Parathyroid adenoma (tissue), 2 donors: Measurements from ENCODE around the gene MOCS2.
A peak's percentile ranks its signal among the peaks of the same experiment; 100 is the strongest.

Source experiments
- H2AFZ ChIP-seq: fragments of 300-600 bp; sonication (generic); one replicate; pipeline ENCODE4 v1.7.0; 2017; ENCODE audit warnings: antibody characterized with exemption, mild to moderate bottlenecking
- H3K27ac ChIP-seq: fragments of 300-600 bp; sonication (generic); one replicate; pipeline ENCODE4 v1.7.0; 2017
- H3K27me3 ChIP-seq: fragments of 300-600 bp; sonication (generic); one replicate; pipeline ENCODE4 v1.7.0; 2017; ENCODE audit warnings: low read length; ENCODE audit not compliant: control insufficient read depth, insufficient read depth
- H3K36me3 ChIP-seq: fragments of 300-600 bp; sonication (generic); one replicate; pipeline ENCODE4 v1.7.0; 2017; ENCODE audit warnings: low read length; ENCODE audit not compliant: control insufficient read depth, insufficient read depth
- H3K4me1 ChIP-seq: fragments of 300-600 bp; sonication (generic); one replicate; pipeline ENCODE4 v1.7.0; 2017; ENCODE audit warnings: control low read depth
- H3K4me2 ChIP-seq: fragments of 300-600 bp; sonication (generic); one replicate; pipeline ENCODE4 v1.7.0; 2017; ENCODE audit warnings: low read length
- H3K4me3 ChIP-seq: fragments of 300-600 bp; sonication (generic); one replicate; pipeline ENCODE4 v1.7.0; 2017; ENCODE audit warnings: low read depth, low read length
- H3K79me2 ChIP-seq: fragments of 300-600 bp; sonication (generic); one replicate; pipeline ENCODE4 v1.7.0; 2017; ENCODE audit warnings: control low read depth
- H3K9ac ChIP-seq: fragments of 300-600 bp; sonication (generic); one replicate; pipeline ENCODE4 v1.7.0; 2017; ENCODE audit warnings: mild to moderate bottlenecking
- H3K9me3 ChIP-seq: fragments of 300-600 bp; sonication (generic); one replicate; pipeline ENCODE4 v1.7.0; 2017; ENCODE audit warnings: low read length; ENCODE audit not compliant: control insufficient read depth
- TF ChIP-seq, protein P1 (sequence below): fragments of 300-600 bp; sonication (generic); IDR thresholded peaks from one replicate; pipeline ENCODE4 v1.7.0; 2017; ENCODE audit warnings: antibody characterized with exemption, mild to moderate bottlenecking
- donor health status: primary hyperparathyroidism.

The MOCS2 gene, protein sequence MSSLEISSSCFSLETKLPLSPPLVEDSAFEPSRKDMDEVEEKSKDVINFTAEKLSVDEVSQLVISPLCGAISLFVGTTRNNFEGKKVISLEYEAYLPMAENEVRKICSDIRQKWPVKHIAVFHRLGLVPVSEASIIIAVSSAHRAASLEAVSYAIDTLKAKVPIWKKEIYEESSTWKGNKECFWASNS

DNA sequence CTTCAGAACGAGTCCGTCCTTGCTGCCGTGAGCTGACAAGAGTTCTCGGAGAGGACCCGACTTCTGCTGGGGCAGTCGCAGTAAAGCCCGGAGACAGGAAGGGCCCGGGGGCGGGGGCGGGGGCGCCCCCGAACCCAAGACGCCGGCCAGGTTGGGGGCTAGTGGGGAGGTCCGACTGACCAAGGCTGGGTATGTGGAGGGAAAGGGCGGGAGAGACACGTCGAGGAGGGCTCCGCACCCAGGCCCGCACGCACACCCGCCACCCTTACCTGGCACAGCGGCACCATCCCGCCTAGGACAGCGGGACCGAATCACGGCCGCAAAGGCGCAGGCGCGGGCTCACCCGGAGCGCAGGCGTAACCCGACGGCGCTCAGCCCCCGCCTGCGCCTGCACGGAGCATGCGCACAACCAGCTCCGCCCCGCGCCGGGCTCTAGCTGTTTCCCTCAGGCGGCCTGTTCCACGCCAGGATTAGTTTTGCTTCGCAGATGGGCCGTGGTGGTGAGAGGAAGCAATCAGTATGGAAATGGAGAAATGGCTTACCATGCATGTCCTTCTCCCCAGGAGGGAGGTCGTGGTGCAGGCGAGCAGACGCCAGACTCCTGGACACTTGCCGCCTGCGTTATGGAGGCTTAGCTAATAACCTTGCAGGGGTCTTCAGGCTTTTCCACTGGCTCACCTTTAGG lies at the start of gene MOCS2:
TSS of gene MOCS2 (minus strand) at position 315 of the 685 bp plus-strand sequence. CDS start 2,583 bp downstream, outside the sequence.
- H3K4me2 ChIP-seq = peak within 1 kb of the TSS; percentile 90
- H3K27ac ChIP-seq = peak within 1 kb of the TSS; percentile 63
- H3K4me1 ChIP-seq = peaks cover 5% of the 10 kb centered on the region
- H3K36me3 ChIP-seq = no peaks in the 10 kb centered on the region
- peak within 1 kb of the TSS; percentile 96 for H2AFZ ChIP-seq
- H3K79me2 ChIP-seq = peaks cover 5% of the 10 kb centered on the region
- H3K9me3 ChIP-seq = no peaks in the 10 kb centered on the region
- no peaks in the 10 kb centered on the region for H3K27me3 ChIP-seq
- peak within 1 kb of the TSS; percentile 92 for H3K4me3 ChIP-seq
- H3K9ac ChIP-seq = peak within 1 kb of the TSS; percentile 62
- TF ChIP-seq, protein P1, sequence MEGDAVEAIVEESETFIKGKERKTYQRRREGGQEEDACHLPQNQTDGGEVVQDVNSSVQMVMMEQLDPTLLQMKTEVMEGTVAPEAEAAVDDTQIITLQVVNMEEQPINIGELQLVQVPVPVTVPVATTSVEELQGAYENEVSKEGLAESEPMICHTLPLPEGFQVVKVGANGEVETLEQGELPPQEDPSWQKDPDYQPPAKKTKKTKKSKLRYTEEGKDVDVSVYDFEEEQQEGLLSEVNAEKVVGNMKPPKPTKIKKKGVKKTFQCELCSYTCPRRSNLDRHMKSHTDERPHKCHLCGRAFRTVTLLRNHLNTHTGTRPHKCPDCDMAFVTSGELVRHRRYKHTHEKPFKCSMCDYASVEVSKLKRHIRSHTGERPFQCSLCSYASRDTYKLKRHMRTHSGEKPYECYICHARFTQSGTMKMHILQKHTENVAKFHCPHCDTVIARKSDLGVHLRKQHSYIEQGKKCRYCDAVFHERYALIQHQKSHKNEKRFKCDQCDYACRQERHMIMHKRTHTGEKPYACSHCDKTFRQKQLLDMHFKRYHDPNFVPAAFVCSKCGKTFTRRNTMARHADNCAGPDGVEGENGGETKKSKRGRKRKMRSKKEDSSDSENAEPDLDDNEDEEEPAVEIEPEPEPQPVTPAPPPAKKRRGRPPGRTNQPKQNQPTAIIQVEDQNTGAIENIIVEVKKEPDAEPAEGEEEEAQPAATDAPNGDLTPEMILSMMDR = no peak

DNA sequence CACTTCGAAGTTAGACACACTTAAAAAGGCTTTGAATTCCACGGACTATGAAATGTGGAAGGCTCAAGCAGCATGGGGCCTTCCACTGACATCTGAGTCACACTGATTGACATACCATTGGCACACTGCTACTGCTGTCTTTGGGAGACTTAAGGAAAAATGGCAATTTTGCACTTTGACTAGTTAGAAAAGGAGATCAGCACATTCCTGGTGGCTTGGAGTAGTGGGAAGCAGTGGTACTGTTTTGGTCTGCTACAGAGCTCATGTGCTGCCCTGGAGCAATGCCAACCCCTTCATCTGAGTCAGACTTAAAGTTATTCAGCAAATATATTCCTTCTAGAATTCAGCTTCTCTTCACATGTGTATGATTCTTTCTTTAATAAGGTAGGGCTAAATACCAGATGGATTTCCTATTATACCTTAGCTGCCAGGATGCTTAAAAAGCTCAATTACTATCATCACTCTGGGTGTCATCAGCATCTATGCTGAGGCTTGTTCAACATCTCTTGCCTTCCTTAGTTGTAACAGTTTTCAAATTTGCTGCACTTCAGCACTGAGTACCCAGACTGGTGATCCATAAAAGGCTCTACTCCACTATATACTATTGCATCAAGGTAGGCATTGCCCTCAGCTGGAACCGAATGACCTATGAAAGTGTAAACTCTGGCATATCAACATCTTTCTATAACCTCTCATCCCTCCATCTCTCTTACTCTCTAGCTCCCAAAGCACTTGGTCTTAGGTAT lies 42.3 kb upstream of the MOCS2 start:
- H3K9ac ChIP-seq = no peak overlapping the region
- H3K27me3 ChIP-seq = no peaks in the 10 kb centered on the region
- H3K4me1 ChIP-seq = no peaks in the 10 kb centered on the region
- no peak overlapping the region for H3K27ac ChIP-seq
- H2AFZ ChIP-seq = no peak overlapping the region
- H3K36me3 ChIP-seq = no peaks in the 10 kb centered on the region
- TF ChIP-seq, protein P1 = no peak
- H3K79me2 ChIP-seq = no peaks in the 10 kb centered on the region
- no peak overlapping the region for H3K4me3 ChIP-seq
- no peak overlapping the region for H3K4me2 ChIP-seq
- H3K9me3 ChIP-seq = no peaks in the 10 kb centered on the region

DNA sequence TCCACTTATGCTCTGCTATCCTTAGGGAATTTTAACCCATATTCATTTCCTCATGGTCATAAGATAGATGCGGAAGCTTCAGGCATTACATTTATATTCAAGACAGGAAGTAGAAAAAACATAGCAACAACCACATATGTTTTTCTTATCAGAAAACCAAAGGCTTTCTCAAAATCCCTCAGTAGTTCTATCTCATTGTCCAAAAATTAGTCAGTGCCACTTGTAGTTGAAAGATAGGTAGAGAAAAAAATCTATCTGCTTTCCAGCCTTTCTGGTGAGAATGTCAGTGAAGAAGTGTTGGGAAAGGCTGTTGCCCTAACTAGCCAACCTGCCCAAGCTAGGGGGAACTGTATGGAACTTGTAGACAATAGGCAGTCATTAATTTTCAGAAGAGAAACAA lies 23.5 kb upstream of the MOCS2 start:
- Histone ChIP-seq H3K79me2 (no peaks in the 10 kb centered on the region), H2AFZ (no peak overlapping the region), H3K4me2 (no peak overlapping the region), H3K4me3 (no peak overlapping the region), H3K9ac (no peak overlapping the region), H3K27me3 (no peaks in the 10 kb centered on the region), H3K4me1 (no peaks in the 10 kb centered on the region), H3K27ac (no peak overlapping the region), H3K36me3 (no peaks in the 10 kb centered on the region), H3K9me3 (no peaks in the 10 kb centered on the region)
- TF ChIP-seq, protein P1 = no peak

DNA sequence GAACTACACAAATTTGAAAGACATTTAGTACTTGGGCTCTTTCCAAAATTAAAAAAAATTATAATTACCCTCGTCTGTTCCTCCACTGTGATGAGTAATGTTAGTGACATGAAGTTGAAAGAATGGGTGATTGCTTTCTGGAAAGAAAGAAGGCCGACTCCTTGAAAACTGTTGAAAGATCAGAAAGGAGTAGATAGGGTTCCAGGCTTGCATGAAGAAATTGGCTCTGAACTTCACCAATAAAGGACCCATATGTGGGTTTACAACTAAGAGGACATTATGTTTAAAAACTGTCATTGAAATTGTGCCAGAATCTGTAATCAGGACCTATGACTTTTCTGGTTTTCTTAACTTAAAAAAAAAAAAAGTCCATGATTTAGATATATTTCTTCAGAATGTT lies 20.7 kb upstream of the MOCS2 start:
- H3K9ac ChIP-seq = no peak overlapping the region
- no peak overlapping the region for H3K4me3 ChIP-seq
- no peaks in the 10 kb centered on the region for H3K9me3 ChIP-seq
- no peaks in the 10 kb centered on the region for H3K36me3 ChIP-seq
- H3K4me2 ChIP-seq = no peak overlapping the region
- no peaks in the 10 kb centered on the region for H3K4me1 ChIP-seq
- no peaks in the 10 kb centered on the region for H3K79me2 ChIP-seq
- H3K27ac ChIP-seq = no peak overlapping the region
- H2AFZ ChIP-seq = no peak overlapping the region
- TF ChIP-seq, protein P1 = no peak
- no peaks in the 10 kb centered on the region for H3K27me3 ChIP-seq
